ENCODE measurements around the gene NAV3. TPM values are rescaled to one million over a fixed set of nuclear protein-coding genes. Genes with fewer than 3 reads are reported as not detected.

The NAV3 gene
- total RNA-seq, 1 experiment from 2014 or later: 3.0 TPM

DNA sequence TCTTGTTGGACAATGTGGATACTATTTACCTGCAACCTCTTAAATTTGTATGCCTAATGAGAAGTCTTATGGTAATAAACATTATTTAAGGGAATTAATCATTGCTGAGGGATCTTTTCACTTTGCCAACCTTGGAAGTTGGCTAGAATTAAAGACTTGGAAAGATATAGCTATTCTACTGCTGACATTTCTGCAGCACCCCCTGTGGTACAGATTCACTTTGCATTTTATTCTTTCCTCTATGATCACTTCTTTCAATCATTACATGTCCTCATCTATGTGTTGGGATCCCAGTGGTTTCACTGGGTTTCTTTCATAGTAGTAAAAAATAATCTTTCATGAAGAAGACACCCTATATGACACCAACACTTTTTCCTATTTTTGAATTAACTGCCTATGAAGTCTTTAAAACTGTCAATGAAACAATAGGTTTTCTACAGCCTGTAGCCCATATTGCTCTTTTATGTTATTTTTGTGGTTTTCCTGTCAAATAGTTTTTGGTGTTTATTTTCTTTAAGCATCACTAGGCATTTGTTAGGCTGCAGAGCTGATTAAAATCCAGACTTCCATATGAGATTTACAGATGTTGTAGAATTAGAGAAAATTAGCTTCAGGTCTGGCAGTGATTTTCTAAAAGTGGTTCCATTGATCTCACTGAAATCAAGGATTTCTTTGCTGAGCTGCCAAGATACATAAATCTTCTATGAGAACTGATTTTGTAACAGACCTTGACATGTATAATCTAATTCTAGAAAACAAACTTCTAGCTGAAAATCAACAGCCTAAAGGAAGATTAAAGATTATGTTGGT, 256.1 kb downstream of the NAV3 start:
- H3K27me3 ChIP-seq (ENCODE audit: insufficient read depth, low read length): no peaks in the 10 kb centered on the region
- no peak overlapping the region for H3K27ac Mint-ChIP-seq
- H3K4me1 Mint-ChIP-seq: no peaks in the 10 kb centered on the region
- TF ChIP-seq, protein P1, sequence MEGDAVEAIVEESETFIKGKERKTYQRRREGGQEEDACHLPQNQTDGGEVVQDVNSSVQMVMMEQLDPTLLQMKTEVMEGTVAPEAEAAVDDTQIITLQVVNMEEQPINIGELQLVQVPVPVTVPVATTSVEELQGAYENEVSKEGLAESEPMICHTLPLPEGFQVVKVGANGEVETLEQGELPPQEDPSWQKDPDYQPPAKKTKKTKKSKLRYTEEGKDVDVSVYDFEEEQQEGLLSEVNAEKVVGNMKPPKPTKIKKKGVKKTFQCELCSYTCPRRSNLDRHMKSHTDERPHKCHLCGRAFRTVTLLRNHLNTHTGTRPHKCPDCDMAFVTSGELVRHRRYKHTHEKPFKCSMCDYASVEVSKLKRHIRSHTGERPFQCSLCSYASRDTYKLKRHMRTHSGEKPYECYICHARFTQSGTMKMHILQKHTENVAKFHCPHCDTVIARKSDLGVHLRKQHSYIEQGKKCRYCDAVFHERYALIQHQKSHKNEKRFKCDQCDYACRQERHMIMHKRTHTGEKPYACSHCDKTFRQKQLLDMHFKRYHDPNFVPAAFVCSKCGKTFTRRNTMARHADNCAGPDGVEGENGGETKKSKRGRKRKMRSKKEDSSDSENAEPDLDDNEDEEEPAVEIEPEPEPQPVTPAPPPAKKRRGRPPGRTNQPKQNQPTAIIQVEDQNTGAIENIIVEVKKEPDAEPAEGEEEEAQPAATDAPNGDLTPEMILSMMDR (conservative IDR thresholded peaks at IDR 0.05): no peak; the same call in 2 of the 3 replicates
- no peaks in the 10 kb centered on the region for H4K20me1 ChIP-seq (ENCODE audit: control insufficient read depth, insufficient read depth, insufficient read length)
- H3K9me3 ChIP-seq (ENCODE audit: control insufficient read depth, low read depth, low read length): no peaks in the 10 kb centered on the region
- H3T11ph ChIP-seq (ENCODE audit: low read length): no peak overlapping the region
- H3K4ac ChIP-seq (ENCODE audit: low read depth, low read length): no peak overlapping the region
- no peaks in the 10 kb centered on the region for H3K27me3 Mint-ChIP-seq (ENCODE audit: low read depth)
- H2BK15ac ChIP-seq (ENCODE audit: low read depth, low read length): no peak overlapping the region
- no peak overlapping the region for H3K18ac ChIP-seq (ENCODE audit: insufficient read length, low read depth, low read length)
- no peaks in the 10 kb centered on the region for H3K4me1 ChIP-seq (ENCODE audit: insufficient read depth, low read length)
- H3K9ac ChIP-seq (ENCODE audit: extremely low read depth, insufficient read length, low read length): no peak overlapping the region
- H2BK12ac ChIP-seq (ENCODE audit: insufficient read length, low read depth, low read length): no peak overlapping the region
- H3K14ac ChIP-seq (ENCODE audit: insufficient read depth, low read length): no peak overlapping the region
- no peak overlapping the region for H2AK5ac ChIP-seq (ENCODE audit: insufficient read length, low read length)
- no peak overlapping the region for H2BK5ac ChIP-seq (ENCODE audit: insufficient read length, low read length)
- H3K9me3 Mint-ChIP-seq: no peaks in the 10 kb centered on the region
- no peak overlapping the region for H3K27ac ChIP-seq (ENCODE audit: insufficient read length, low read depth, low read length)
- DNase-seq: no peak
- H2AFZ ChIP-seq (ENCODE audit: low read length): no peak overlapping the region
- no peak overlapping the region for H3K23ac ChIP-seq (ENCODE audit: insufficient read length, low read depth, low read length)
- no peak overlapping the region for H3K4me3 Mint-ChIP-seq
- no peak overlapping the region for H4K91ac ChIP-seq (ENCODE audit: insufficient read length, low read depth, low read length)
- no peak overlapping the region for H4K5ac ChIP-seq (ENCODE audit: insufficient read length, low read depth, low read length)
- H3K79me2 ChIP-seq (ENCODE audit: insufficient read depth, low read length): no peaks in the 10 kb centered on the region
- no peak overlapping the region for H4K8ac ChIP-seq (replicated peaks; ENCODE audit: insufficient read length, low read depth, low read length)
- H2BK120ac ChIP-seq (ENCODE audit: low read depth, low read length, poor library complexity, severe bottlenecking): no peak overlapping the region
- H3K23me2 ChIP-seq (ENCODE audit: insufficient read length, low read depth, low read length, poor library complexity, severe bottlenecking): no peaks in the 10 kb centered on the region
- H3K79me1 ChIP-seq (ENCODE audit: insufficient read depth, low read depth, low read length, poor library complexity, severe bottlenecking): no peaks in the 10 kb centered on the region
- H2BK20ac ChIP-seq (ENCODE audit: low read depth, low read length, poor library complexity, severe bottlenecking): no peak overlapping the region
- H3K56ac ChIP-seq (ENCODE audit: insufficient read length, low read depth, low read length): no peak overlapping the region
- H3K4me2 ChIP-seq (ENCODE audit: insufficient read depth, insufficient read length, low read length): no peak overlapping the region
- H3K36me3 Mint-ChIP-seq (ENCODE audit: insufficient read depth in 1 of 3, low read depth in 3 of 3): no peaks in the 10 kb centered on the region
